HG03469 (cell line): ENCODE results near the gene MYBPH.

Source experiments
- ATAC-seq: cut with Tn5 transposase; IDR thresholded peaks from one replicate; pipeline ENCODE4 v1.9.1; 2021; ENCODE audit warnings: mild to moderate bottlenecking, moderate library complexity, moderate number of reproducible peaks; ENCODE audit not compliant: unreplicated experiment

The MYBPH gene

GRCh38 chr1:203175237-203175826, at the start of gene MYBPH:
Gene MYBPH, minus strand, starts transcription at chr1:203175826. Its CDS starts 71 bp downstream, at chr1:203175755.
- ATAC-seq: no peak

GRCh38 chr1:203225071-203225470, 49.4 kb upstream of the MYBPH start:
- no peak for ATAC-seq

GRCh38 chr1:203223012-203223775, 47.6 kb upstream of the MYBPH start:
- no peak for ATAC-seq

GRCh38 chr1:203219934-203220333, 44.3 kb upstream of the MYBPH start:
- no peak for ATAC-seq

GRCh38 chr1:203219171-203219570, 43.5 kb upstream of the MYBPH start:
- no peak for ATAC-seq

- ATAC-seq: no peak
These were observed 42.0 kb upstream of the MYBPH start for GRCh38 chr1:203217668-203218067.

- ATAC-seq: no peak
These were observed 41.6 kb upstream of the MYBPH start for GRCh38 chr1:203217139-203217655.

- ATAC-seq: no peak
These were observed 40.9 kb upstream of the MYBPH start for GRCh38 chr1:203216274-203217138.

GRCh38 chr1:203215573-203215972, 39.9 kb upstream of the MYBPH start:
- no peak for ATAC-seq

- no peak for ATAC-seq
These were observed 39.2 kb upstream of the MYBPH start for GRCh38 chr1:203214871-203215270.

GRCh38 chr1:203213126-203213525, 37.5 kb upstream of the MYBPH start:
- ATAC-seq: no peak

GRCh38 chr1:203211812-203212211, 36.2 kb upstream of the MYBPH start:
- ATAC-seq: no peak

- no peak for ATAC-seq
These were observed 35.4 kb upstream of the MYBPH start for GRCh38 chr1:203210988-203211387.

GRCh38 chr1:203210350-203210749, 34.7 kb upstream of the MYBPH start:
- no peak for ATAC-seq

GRCh38 chr1:203208181-203208580, 32.6 kb upstream of the MYBPH start:
- ATAC-seq: no peak

- no peak for ATAC-seq
These were observed 32.1 kb upstream of the MYBPH start for GRCh38 chr1:203207751-203208150.

- no peak for ATAC-seq
These were observed 30.6 kb upstream of the MYBPH start for GRCh38 chr1:203206129-203206687.

GRCh38 chr1:203204756-203205155, 29.1 kb upstream of the MYBPH start:
- ATAC-seq: no peak

GRCh38 chr1:203202431-203203245, 27.0 kb upstream of the MYBPH start:
- ATAC-seq: no peak

- ATAC-seq: no peak
These were observed 26.0 kb upstream of the MYBPH start for GRCh38 chr1:203201516-203202205.
